Right cardiac atrium (tissue), 5 donors: Measurements from ENCODE around the gene ADAM11. TPM values are rescaled to one million over a fixed set of nuclear protein-coding genes. Genes with fewer than 3 reads are reported as not detected.

Source experiments
- ATAC-seq, 2 donors: fragments of 200-7000 bp; cut with Tn5 transposase; one replicate each; pipeline versions ENCODE4 v1.8.0 to v1.9.1; 2020; ENCODE audit warnings: moderate library complexity in 2 of 2, mild to moderate bottlenecking in 1 of 2
- DNase-seq, 3 donors: peaks; one replicate each; pipeline ENCODE4 v3.0.0-alpha.2; 2020
- H3K27ac ChIP-seq: one replicate; pipeline ENCODE4 v1.5.1; 2013; ENCODE audit warnings: mild to moderate bottlenecking, low read length, control low read depth, moderate library complexity
- H3K27me3 ChIP-seq: one replicate; pipeline ENCODE4 v1.6.1; 2013; ENCODE audit not compliant: control insufficient read depth, insufficient read depth
- H3K4me1 ChIP-seq: one replicate; pipeline ENCODE4 v1.6.1; 2013; ENCODE audit warnings: low read length; ENCODE audit not compliant: control insufficient read depth, insufficient read depth
- H3K4me3 ChIP-seq: one replicate; pipeline ENCODE4 v1.5.1; 2013; ENCODE audit warnings: low read length, control low read depth
- H3K9me3 ChIP-seq: one replicate; pipeline ENCODE4 v1.6.1; 2013; ENCODE audit warnings: low read length; ENCODE audit not compliant: control insufficient read depth
- WGBS: extraction: QIAGEN DNeasy Blood & Tissue Kit; methylation state at CpG from one replicate; pipeline ENCODE4 v1.1.7; 2013; 5-methylcytosine and 5-hydroxymethylcytosine counted together
- intact Hi-C, 4 donors: fragments of 100-400 bp; cut with DNase I; formaldehyde crosslinking; loops; one replicate each; pipeline versions ENCODE4 v1.11.0 to v1.14.0; 2022 to 2023
- polyA plus RNA-seq: library from polyadenylated mRNA; stranded (reverse); fragments of 200-250 nt; gene quantifications from one replicate; pipeline ENCODE4 v1.2.3, GENCODE V29; 2013
- total RNA-seq, 4 donors: library from RNA; stranded (reverse); fragmentation: NEBNext Ultra II Directional; extraction: Animal tissue kit (Norgen Biotek cat#: 25700); gene quantifications; one replicate each; pipeline ENCODE4 v1.2.1, GENCODE V29; 2021
- donor health status: healthy with polysubstance abuse.
- donor health status: DM: no; HTN: yes; CAD: no.
- donor health status: DM: no; HTN: no; CAD: no.
- donor health status: DM: no; HTN: yes; CAD: no; lungs with severe emphysema.
- donor health status: DM: yes; HTN: yes; CAD: no.

The ADAM11 gene
- total and polyA plus RNA-seq, 5 donors = 9.5 to 43.3 (median 31.3) TPM

DNA sequence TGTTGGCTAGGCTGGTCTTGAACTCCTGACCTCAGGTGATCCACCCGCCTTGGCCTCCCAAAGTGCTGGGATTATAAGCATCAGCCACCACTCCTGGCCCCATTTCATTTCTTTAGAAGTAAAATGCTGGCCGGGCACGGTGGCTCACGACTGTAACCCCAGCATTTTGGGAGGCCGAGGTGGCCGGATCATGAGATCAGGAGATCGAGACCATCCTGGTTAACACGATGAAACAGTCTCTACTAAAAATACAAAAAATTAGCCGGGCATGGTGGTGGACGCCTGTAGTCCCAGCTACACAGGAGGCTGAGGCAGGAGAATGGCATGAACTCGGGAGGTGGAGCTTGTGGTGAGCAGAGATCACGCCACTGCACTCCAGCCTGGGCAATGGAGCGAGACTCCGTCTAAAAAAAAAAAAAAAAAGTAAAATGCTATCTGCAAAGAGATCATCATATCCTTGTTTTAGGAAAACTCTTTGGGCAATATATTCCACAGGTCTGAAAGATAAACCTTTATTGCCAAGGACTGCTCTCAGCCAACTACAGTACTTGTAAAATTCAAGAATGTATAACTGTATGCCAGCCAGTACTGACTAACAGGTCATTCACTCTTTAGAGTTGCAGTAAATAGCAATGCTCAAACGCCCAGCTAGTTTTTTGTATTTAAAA, 67.5 kb downstream of the ADAM11 start:
- DNase-seq (no peak), ATAC-seq (no peak)
- peaks cover 2% of the 10 kb centered on the region for H3K4me1 ChIP-seq
- WGBS = 86% methylated on average over 15 of the region's 15 CpGs
- H3K27me3 ChIP-seq = no peaks in the 10 kb centered on the region
- no peak overlapping the region for H3K4me3 ChIP-seq
- no peaks in the 10 kb centered on the region for H3K9me3 ChIP-seq
- no peak overlapping the region for H3K27ac ChIP-seq
- intact Hi-C loops = no loop called here

DNA sequence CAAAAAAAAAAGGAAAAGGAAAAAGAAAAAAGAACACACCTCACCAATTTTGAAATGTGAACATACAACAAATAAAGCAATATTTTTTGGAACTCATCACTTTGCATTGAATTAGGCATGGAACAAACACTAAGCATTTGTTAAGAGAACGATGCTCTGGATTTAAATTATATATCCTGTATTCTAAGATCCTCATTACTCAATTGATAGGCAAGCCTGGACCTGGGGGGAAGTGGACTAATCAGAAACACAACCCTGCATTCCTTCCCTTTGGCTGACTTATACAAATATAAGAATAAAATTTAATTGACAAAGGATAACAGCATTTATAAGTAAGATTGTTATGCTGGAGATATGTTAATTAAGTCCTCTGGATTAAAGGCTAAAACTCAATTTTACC, 69.1 kb downstream of the ADAM11 start:
- Histone ChIP-seq H3K4me1 (peaks cover 2% of the 10 kb centered on the region), H3K4me3 (peak overlapping the region; percentile 84), H3K27ac (no peak overlapping the region), H3K9me3 (no peaks in the 10 kb centered on the region), H3K27me3 (no peaks in the 10 kb centered on the region)
- intact Hi-C loops = no loop called here
- DNase-seq = no peak
- 58% methylated on average over 1 of the region's 1 CpG for WGBS
- no peak for ATAC-seq

DNA sequence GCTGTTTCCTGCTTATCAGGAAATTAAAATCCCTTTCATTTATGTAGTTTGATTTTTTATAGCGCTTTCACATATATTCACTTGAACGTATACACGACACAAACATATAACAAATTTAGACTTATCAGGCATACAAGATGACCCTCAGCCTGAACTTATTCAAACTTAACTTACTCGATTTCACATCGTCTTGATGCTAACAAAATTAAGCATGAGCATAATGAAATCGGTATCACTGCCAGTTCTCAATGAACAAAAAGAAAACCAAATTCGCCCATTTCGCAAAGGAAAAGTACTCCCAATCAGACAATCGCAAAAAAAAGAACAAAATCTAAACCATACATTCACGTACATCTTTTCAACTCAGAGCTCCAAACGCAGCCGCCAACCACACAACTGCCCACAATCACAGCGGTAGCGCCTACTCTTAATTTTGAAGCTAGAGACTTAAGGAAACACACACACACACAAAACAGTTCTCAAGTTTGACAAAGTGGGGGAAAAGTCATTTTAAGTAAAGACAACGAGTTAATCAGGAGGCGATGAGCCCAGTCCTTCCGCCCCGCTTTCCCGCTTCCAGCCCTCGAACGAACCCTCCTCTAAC, 70.2 kb downstream of the ADAM11 start:
- no peaks in the 10 kb centered on the region for H3K9me3 ChIP-seq
- ATAC-seq = no peak
- under 1% methylated on average over 21 of the region's 21 CpGs for WGBS
- no peak for DNase-seq
- no peaks in the 10 kb centered on the region for H3K27me3 ChIP-seq
- H3K4me1 ChIP-seq = peaks cover 2% of the 10 kb centered on the region
- peak overlapping the region; percentile 76 for H3K27ac ChIP-seq
- H3K4me3 ChIP-seq = peak overlapping the region; percentile 84
- intact Hi-C loops = no loop called here

DNA sequence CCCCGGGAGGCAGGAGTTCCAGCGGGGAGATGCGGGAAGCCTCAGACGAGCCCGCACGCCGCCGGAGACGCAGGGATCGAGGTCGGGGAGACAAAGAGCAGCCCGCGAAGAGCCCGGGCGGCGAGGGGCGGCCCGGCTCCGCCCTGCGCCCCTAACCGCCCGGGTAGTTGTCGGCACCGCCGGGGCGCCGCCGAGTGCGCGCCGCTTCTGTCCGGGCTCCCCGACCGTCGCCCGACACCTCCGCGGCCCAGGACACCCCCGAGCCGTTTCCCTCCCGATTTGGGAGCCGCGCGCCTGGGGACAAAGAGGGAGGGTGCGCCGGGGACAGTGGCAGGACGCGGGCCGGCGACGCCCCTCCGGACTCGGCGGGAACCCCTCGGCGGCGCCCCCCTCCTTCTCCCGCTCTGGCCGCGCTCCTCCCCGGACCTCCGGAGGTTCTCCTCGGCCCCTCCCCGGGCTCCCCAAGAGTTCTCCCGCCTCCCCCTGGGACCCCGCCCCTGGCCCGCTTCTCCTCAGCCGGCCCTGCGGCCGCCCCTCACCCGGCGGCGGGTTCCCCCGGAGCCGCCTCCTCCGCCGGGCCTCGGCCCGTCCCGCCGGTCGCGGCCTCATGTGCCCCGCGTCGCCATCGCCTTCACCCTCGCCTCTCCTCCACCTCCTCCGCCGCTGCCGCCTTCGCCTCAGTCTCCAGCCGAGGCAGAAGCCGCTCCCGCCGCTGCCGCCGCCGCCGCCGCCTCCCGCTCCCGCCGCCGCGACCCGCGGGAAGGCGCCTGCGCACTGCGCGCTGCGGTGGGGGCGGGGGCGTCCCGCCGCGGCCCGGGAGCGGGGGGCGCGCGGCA, 71.0 kb downstream of the ADAM11 start, which contains the start of gene GJC1:
TSS of gene GJC1 (minus strand) at position 765 of the 836 bp plus-strand sequence. CDS start 24,470 bp downstream, outside the sequence.
- ATAC-seq (peak; percentile 71 to 73), DNase-seq (peak; percentile 42 to 80 (median 71))
- intact Hi-C loops = no loop called here
- no peaks in the 10 kb centered on the region for H3K4me1 ChIP-seq
- H3K27ac ChIP-seq = peak within 1 kb of the TSS; percentile 76
- WGBS = under 1% methylated on average over 123 of the region's 123 CpGs
- peak within 1 kb of the TSS; percentile 84 for H3K4me3 ChIP-seq
- no peaks in the 10 kb centered on the region for H3K27me3 ChIP-seq
- H3K9me3 ChIP-seq = no peaks in the 10 kb centered on the region

DNA sequence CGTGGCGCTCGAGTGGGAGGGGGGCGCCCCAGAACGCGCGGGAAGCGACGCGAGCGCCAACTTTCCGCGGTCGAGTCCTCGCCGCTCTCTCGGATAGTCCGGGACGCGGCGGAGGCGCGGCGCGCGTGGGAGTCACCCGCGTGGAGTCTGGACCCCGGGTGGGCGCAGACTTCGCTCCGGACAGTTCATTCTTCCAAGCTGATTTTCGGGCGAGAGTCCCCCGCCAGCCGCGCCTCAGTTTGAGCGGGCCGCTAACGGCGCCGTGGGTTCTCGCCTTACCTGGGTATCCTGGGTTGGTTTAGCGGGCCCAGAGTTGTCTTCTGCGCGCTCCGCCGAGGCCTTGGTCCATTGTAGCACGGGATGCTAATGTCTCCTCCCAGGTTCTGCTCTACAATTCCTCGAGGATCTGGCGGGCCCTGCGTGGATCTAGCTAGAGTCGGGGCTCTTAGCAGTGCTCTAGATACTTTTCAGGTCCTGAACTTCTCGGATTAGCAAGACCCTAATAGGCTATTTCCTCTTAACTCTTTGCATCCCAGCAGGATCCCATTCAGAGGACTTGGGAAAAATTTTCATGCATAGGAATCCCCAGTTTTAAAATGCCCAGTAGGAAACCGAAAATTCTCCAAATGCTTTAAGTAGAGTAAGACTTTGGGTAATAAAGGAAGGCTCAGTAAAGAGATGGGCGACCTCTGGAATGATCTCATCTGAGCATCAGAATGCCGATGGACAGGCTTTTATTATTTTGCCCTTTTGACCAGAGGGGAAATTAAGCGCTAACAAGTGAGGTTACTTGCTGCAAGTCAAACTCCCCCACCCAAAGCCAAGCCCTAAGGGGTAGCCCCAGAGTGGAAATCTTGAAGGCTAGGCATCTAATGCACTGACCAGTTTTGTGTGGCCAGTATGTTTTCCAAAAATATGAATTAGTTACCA, 71.8 kb downstream of the ADAM11 start:
- Histone ChIP-seq H3K9me3 (no peaks in the 10 kb centered on the region), H3K4me1 (no peaks in the 10 kb centered on the region), H3K27ac (peak overlapping the region; percentile 76), H3K27me3 (no peaks in the 10 kb centered on the region), H3K4me3 (peak overlapping the region; percentile 84)
- 4% methylated on average over 58 of the region's 58 CpGs for WGBS
- peak; percentile 32 to 48 for ATAC-seq
- intact Hi-C loops = no loop called here
- DNase-seq = peak in 1 of 3 donors; percentile 59

DNA sequence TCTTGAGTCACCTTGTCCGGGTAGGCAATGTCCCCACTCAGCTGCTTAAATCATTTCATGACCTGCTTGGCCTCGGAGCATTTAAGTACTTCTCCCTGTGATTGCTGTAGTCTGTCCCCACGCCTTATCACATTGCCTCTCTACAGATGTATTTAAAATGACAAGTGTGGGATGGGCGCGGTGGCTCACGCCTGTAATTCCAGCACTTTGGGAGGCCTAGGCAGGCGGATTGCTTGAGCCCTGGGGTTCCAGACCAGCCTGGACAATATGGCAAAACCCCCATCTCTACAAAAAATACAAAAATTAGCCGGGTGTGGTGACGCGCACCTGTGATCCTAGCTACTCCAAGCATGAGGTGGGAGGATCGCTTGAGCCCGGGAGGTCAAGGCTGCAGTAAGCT, 72.6 kb downstream of the ADAM11 start:
- H3K9me3 ChIP-seq = no peaks in the 10 kb centered on the region
- ATAC-seq = no peak
- intact Hi-C loops = no loop called here
- no peaks in the 10 kb centered on the region for H3K4me1 ChIP-seq
- no peak for DNase-seq
- WGBS = 81% methylated on average over 12 of the region's 12 CpGs
- no peak overlapping the region for H3K27ac ChIP-seq
- no peak overlapping the region for H3K4me3 ChIP-seq
- H3K27me3 ChIP-seq = no peaks in the 10 kb centered on the region

Other genes starting within 250 kb of the ADAM11 start
- gene FZD2, start 201.5 kb upstream of the ADAM11 start, total RNA-seq = 10 to 100 TPM in 1 of 4 donors, 1 to 10 TPM in 3; 4.7 to 12.3 (median 7.9) TPM
- gene FZD2, start 201.5 kb upstream of the ADAM11 start, polyA plus RNA-seq = 2.4 TPM
- gene MEIOC, start 102.5 kb upstream of the ADAM11 start, total RNA-seq = under 1 TPM in 2 of 4 donors, not detected in 2; 0.11 to 0.12 TPM
- 0.02 TPM for gene MEIOC, start 102.5 kb upstream of the ADAM11 start, polyA plus RNA-seq
- 10 to 100 TPM; 23.4 to 25.9 (median 24.1) TPM for gene CCDC43, start 69.2 kb upstream of the ADAM11 start, total RNA-seq
- gene CCDC43, start 69.2 kb upstream of the ADAM11 start, polyA plus RNA-seq = 19.0 TPM
- gene DBF4B, start 50.3 kb upstream of the ADAM11 start, total RNA-seq = 1 to 10 TPM; 5.1 to 6.0 (median 5.9) TPM
- 5.6 TPM for gene DBF4B, start 50.3 kb upstream of the ADAM11 start, polyA plus RNA-seq
- gene GJC1, start 71.3 kb downstream of the ADAM11 start, total RNA-seq = 10 to 100 TPM; 35.2 to 64.0 (median 48.5) TPM
- 20.8 TPM for gene GJC1, start 71.3 kb downstream of the ADAM11 start, polyA plus RNA-seq
- gene HIGD1B, start 88.9 kb downstream of the ADAM11 start, total RNA-seq = 1 to 10 TPM; 1.6 to 5.5 (median 3.6) TPM
- gene HIGD1B, start 88.9 kb downstream of the ADAM11 start, polyA plus RNA-seq = 10.3 TPM
- gene EFTUD2, start 140.5 kb downstream of the ADAM11 start, total RNA-seq = 10 to 100 TPM; 54.8 to 73.0 (median 59.5) TPM
- 27.7 TPM for gene EFTUD2, start 140.5 kb downstream of the ADAM11 start, polyA plus RNA-seq
- 1 to 10 TPM; 4.6 to 8.3 (median 4.8) TPM for gene GFAP, start 156.5 kb downstream of the ADAM11 start, total RNA-seq
- gene GFAP, start 156.5 kb downstream of the ADAM11 start, polyA plus RNA-seq = 7.8 TPM
- gene KIF18B, start 188.8 kb downstream of the ADAM11 start, total RNA-seq = 1 to 10 TPM in 3 of 4 donors, under 1 TPM in 1; 0.08 to 1.4 (median 1.1) TPM
- gene KIF18B, start 188.8 kb downstream of the ADAM11 start, polyA plus RNA-seq = 0.25 TPM
- 1 to 10 TPM in 3 of 4 donors, under 1 TPM in 1; 0.81 to 1.7 (median 1.6) TPM for gene C1QL1, start 209.3 kb downstream of the ADAM11 start, total RNA-seq
- 2.0 TPM for gene C1QL1, start 209.3 kb downstream of the ADAM11 start, polyA plus RNA-seq